ENCODE measurements around the gene SMIM24. TPM values are rescaled to one million over a fixed set of nuclear protein-coding genes. Genes with fewer than 3 reads are reported as not detected.

Gene SMIM24
- total and polyA plus RNA-seq, 9 of the 15 experiments (the other 6 are each of a cell fraction or from before 2014, with no cell fraction given) = 0.45 to 12.3 (median 1.4) TPM; not detected in 1

- BruUV-seq (replicated peaks) = no TSS peak
- Histone ChIP-seq H3K27me3 (ENCODE audit: control insufficient read depth in 2 of 2, insufficient read depth in 2 of 2, low read length in 2 of 2) (no peaks in the 10 kb centered on the region), H3K4me3 (no peak overlapping the region), H3K4me2 (ENCODE audit: insufficient read depth, low read length) (no peak overlapping the region), H3K36me3 (ENCODE audit: control insufficient read depth, insufficient read depth, low read length) (peaks cover 84% of the 10 kb centered on the region), H3K79me2 (ENCODE audit: control insufficient read depth, insufficient read depth, low read length) (peaks cover 35% of the 10 kb centered on the region), H3K9ac (ENCODE audit: insufficient read depth in 1 of 2, low read depth in 2 of 2, low read length in 2 of 2) (no peak overlapping the region), H3K9me3 (replicated peaks; ENCODE audit: control insufficient read depth, insufficient read depth, low read depth, low read length) (no peaks in the 10 kb centered on the region), H3K9me1 (ENCODE audit: control insufficient read depth, insufficient read depth, low read length) (no peaks in the 10 kb centered on the region), H4K20me1 (replicated peaks; ENCODE audit: control insufficient read depth, insufficient read depth, low read length) (peaks cover 5% of the 10 kb centered on the region), H3K27ac (ENCODE audit: extremely low read depth, low read depth, low read length) (no peak overlapping the region), H3K4me1 (replicated peaks in 1 of 2; ENCODE audit: control insufficient read depth in 2 of 2, insufficient read depth in 2 of 2, low read length in 2 of 2) (peaks cover 0 to 18% of the 10 kb centered on the region in 2 experiments; a peak in 2 of 5 replicates), H2AFZ (ENCODE audit: low read depth, low read length) (no peak overlapping the region)
- in situ Hi-C loops (cut with MboI) = no loop called here
- 97% methylated on average over 13 of the region's 14 CpGs for WGBS (ENCODE audit: insufficient coverage, low coverage, missing lambda C conversion rate)
- ChIA-PET POLR2A (interaction anchor here (0.9 kb wide), 1 partner anchor 65 kb away, joined by 3 read pairs; no protein-coding TSS in a partner anchor), CTCF (ENCODE audit: low intra/inter-chr PET ratio) (interaction anchor here (1.0 kb wide), 1 partner anchor 115 kb away, joined by 4 read pairs; no protein-coding TSS in a partner anchor)
- FAIRE-seq (no peak), DNase-seq (ENCODE audit: extremely low read depth in 1 of 4, low spot score in 3 of 4) (no peak), ATAC-seq (no peak)
- intact Hi-C loops (cut with micrococcal nuclease) = no loop called here
- no peak for TF ChIP-seq E2F4 (CRISPR knock-in tag; IDR thresholded peaks at IDR 0.05; ENCODE audit: low read depth)
- no peak for TF ChIP-seq HLTF (IDR thresholded peaks at IDR 0.05)
- no peak for TF ChIP-seq ZMIZ1 (IDR thresholded peaks at IDR 0.05; ENCODE audit: low read depth in 2 of 2, low read length in 2 of 2)
- TF ChIP-seq ZNF584 (CRISPR knock-in tag; IDR thresholded peaks at IDR 0.05; ENCODE audit: low read depth) = no peak
- no peak for TF ChIP-seq NR2C1 (IDR thresholded peaks at IDR 0.05)
- no peak for TF ChIP-seq NR2C1 (tag; IDR thresholded peaks at IDR 0.05)
- TF ChIP-seq CHD7 (IDR thresholded peaks at IDR 0.05; ENCODE audit: low read depth, low read length) = no peak
These were observed 38.4 kb downstream of the SMIM24 start for GRCh38 chr19:3441986-3442329.
